MM.1S (cell line): Measurements from ENCODE around the gene ADAMTSL3.

Experiments used
- CTCF ChIP-seq: fragments of 300-600 bp; sonication (generic); IDR thresholded peaks from 2 replicates; pipeline ENCODE4 v1.5.1; 2016; ENCODE audit warnings: antibody characterized with exemption, low read length, mixed read lengths
- EZH2phosphoT487 ChIP-seq: fragments of 300-600 bp; sonication (generic); IDR thresholded peaks from 2 replicates; pipeline ENCODE4 v1.6.1; 2018; ENCODE audit warnings: antibody characterized with exemption, low read length

- TF ChIP-seq EZH2phosphoT487 (no peak), CTCF (no peak)
These were observed 233.5 kb downstream of the ADAMTSL3 start for GRCh38 chr15:83887404-83887803.
